HG03060 (cell line): ENCODE data around the gene FBXL20.

Experiments
- ATAC-seq: cut with Tn5 transposase; IDR thresholded peaks from one replicate; pipeline ENCODE4 v1.9.1; 2021; ENCODE audit warnings: low read depth, moderate number of reproducible peaks; ENCODE audit not compliant: unreplicated experiment

FBXL20 gene

GRCh38 chr17:39231091-39231561 is 170.3 kb downstream of the FBXL20 start:
- no peak for ATAC-seq

GRCh38 chr17:39230361-39230760 is 171.1 kb downstream of the FBXL20 start:
- ATAC-seq, result no peak

GRCh38 chr17:39229274-39229913 is 172.0 kb downstream of the FBXL20 start:
- ATAC-seq, result no peak

- no peak for ATAC-seq
Measured at GRCh38 chr17:39227364-39227919, 174.0 kb downstream of the FBXL20 start.

- ATAC-seq, result no peak
Measured at GRCh38 chr17:39225959-39226683, 175.3 kb downstream of the FBXL20 start.

GRCh38 chr17:39225308-39225958 is 176.0 kb downstream of the FBXL20 start, which contains the start of gene STAC2:
TSS of gene STAC2 (minus strand) at chr17:39225945. CDS start at chr17:39225502, 443 bp downstream.
- no peak for ATAC-seq

- no peak for ATAC-seq
Measured at GRCh38 chr17:39224778-39225307, 176.6 kb downstream of the FBXL20 start.

GRCh38 chr17:39223907-39224777 is 177.3 kb downstream of the FBXL20 start:
- ATAC-seq, result no peak

GRCh38 chr17:39222866-39223834 is 178.3 kb downstream of the FBXL20 start:
- ATAC-seq, result no peak

GRCh38 chr17:39222151-39222550 is 179.3 kb downstream of the FBXL20 start:
- no peak for ATAC-seq

- ATAC-seq, result no peak
Measured at GRCh38 chr17:39221572-39221971, 179.9 kb downstream of the FBXL20 start.

GRCh38 chr17:39219647-39220154 is 181.7 kb downstream of the FBXL20 start:
- ATAC-seq, result no peak

- ATAC-seq, result no peak
Measured at GRCh38 chr17:39218906-39219305, 182.5 kb downstream of the FBXL20 start.

GRCh38 chr17:39217734-39218369 is 183.6 kb downstream of the FBXL20 start:
- ATAC-seq, result no peak

GRCh38 chr17:39213852-39214251 is 187.6 kb downstream of the FBXL20 start:
- ATAC-seq, result no peak

- ATAC-seq, result no peak
Measured at GRCh38 chr17:39212841-39213480, 188.5 kb downstream of the FBXL20 start.

GRCh38 chr17:39212195-39212810 is 189.1 kb downstream of the FBXL20 start:
- ATAC-seq, result no peak
